Smooth muscle cell (in vitro differentiated cells): Measurements from ENCODE around the gene SGCE. TPM values are rescaled to one million over a fixed set of nuclear protein-coding genes. Genes with fewer than 3 reads are reported as not detected.

ENCODE experiments used
- DNase-seq: peaks from one replicate; lab custom pipeline; 2025; ENCODE audit not compliant: unreplicated experiment; lab: John Stamatoyannopoulos, UW
- H2AFZ ChIP-seq: fragments of 200-600 bp; sonication (generic); 2 replicates; pipeline ENCODE4 v1.6.0; 2016; ENCODE audit warnings: antibody characterized with exemption, low read depth, mild to moderate bottlenecking
- H3F3A ChIP-seq: fragments of 200-600 bp; sonication (generic); 2 replicates; pipeline ENCODE4 v1.6.0; 2017; ENCODE audit warnings: antibody characterized with exemption, low read depth
- H3K27ac ChIP-seq: fragments of 200-600 bp; sonication (generic); 2 replicates; pipeline ENCODE4 v1.5.1; 2016; ENCODE audit warnings: low read depth, mild to moderate bottlenecking
- H3K27me3 ChIP-seq: fragments of 200-600 bp; sonication (generic); 2 replicates; pipeline ENCODE4 v1.6.1; 2016; ENCODE audit warnings: low read depth, mild to moderate bottlenecking
- H3K36me3 ChIP-seq: fragments of 200-600 bp; sonication (generic); 2 replicates; pipeline ENCODE4 v1.5.1; 2016; ENCODE audit warnings: low read depth
- H3K4me1 ChIP-seq: fragments of 200-600 bp; sonication (generic); 2 replicates; pipeline ENCODE4 v1.5.1; 2016; ENCODE audit warnings: low read depth
- H3K4me2 ChIP-seq: fragments of 200-600 bp; sonication (generic); 2 replicates; pipeline ENCODE4 v1.6.0; 2016; ENCODE audit warnings: mild to moderate bottlenecking
- H3K4me3 ChIP-seq: fragments of 200-600 bp; sonication (generic); 2 replicates; pipeline ENCODE4 v1.5.1; 2016; ENCODE audit warnings: mild to moderate bottlenecking
- H3K79me2 ChIP-seq: fragments of 200-600 bp; sonication (generic); 2 replicates; pipeline ENCODE4 v1.6.0; 2016; ENCODE audit warnings: low read depth, mild to moderate bottlenecking
- H3K9ac ChIP-seq: fragments of 200-600 bp; sonication (generic); 2 replicates; pipeline ENCODE4 v1.6.0; 2016; ENCODE audit warnings: low read depth
- H3K9me3 ChIP-seq: fragments of 200-600 bp; sonication (generic); replicated peaks from 2 replicates; pipeline ENCODE4 v1.5.1; 2016; ENCODE audit warnings: low read depth
- H4K20me1 ChIP-seq: fragments of 200-600 bp; sonication (generic); 2 replicates; pipeline ENCODE4 v1.6.0; 2016; ENCODE audit warnings: low read depth
- CTCF ChIP-seq: fragments of 200-600 bp; sonication (generic); IDR thresholded peaks from 2 replicates; pipeline ENCODE4 v1.5.1; 2017; ENCODE audit warnings: borderline replicate concordance, mild to moderate bottlenecking, antibody characterized with exemption; ENCODE audit not compliant: insufficient read depth, poor library complexity, severe bottlenecking
- WGBS: methylation state at CpG from one replicate; pipeline ENCODE4 v1.1.7; 2016; ENCODE audit warnings: low lambda C conversion rate; 5-methylcytosine and 5-hydroxymethylcytosine counted together
- polyA plus RNA-seq: library from polyadenylated mRNA; unstranded; fragments of >200 nt; fragmentation: Nextera tagmentation; extraction: Ambion mirVana; gene quantifications from 2 replicates; pipeline ENCODE4 v1.2.1, GENCODE V29; 2016
- total RNA-seq: library from RNA; depleted of rRNA; stranded (reverse); fragments of >200 nt; gene quantifications from 2 replicates; pipeline ENCODE4 v1.2.3, GENCODE V29; 2014

Gene SGCE
- total and polyA plus RNA-seq, 2 experiments from 2014 or later: 87.1 to 123 TPM

- TF ChIP-seq CTCF: no peak
- Histone ChIP-seq H3K27me3 (no peaks in the 10 kb centered on the region), H4K20me1 (no peaks in the 10 kb centered on the region), H3K79me2 (no peaks in the 10 kb centered on the region), H3K36me3 (no peaks in the 10 kb centered on the region), H3K9ac (no peak overlapping the region), H3K4me3 (no peak overlapping the region), H3K4me2 (no peak overlapping the region), H3K9me3 (no peaks in the 10 kb centered on the region), H2AFZ (no peak overlapping the region), H3K4me1 (no peaks in the 10 kb centered on the region), H3F3A (no peaks in the 10 kb centered on the region), H3K27ac (no peak overlapping the region)
- no peak for DNase-seq
- 90% methylated on average over 1 of the region's 1 CpG for WGBS
Measured at GRCh38 chr7:94547126-94547525, 108.8 kb downstream of the SGCE start.

- H3K27ac ChIP-seq: no peak overlapping the region
- H3K9ac ChIP-seq: no peak overlapping the region
- no peak overlapping the region for H3K4me2 ChIP-seq
- no peak overlapping the region for H3K4me3 ChIP-seq
- H3K79me2 ChIP-seq: no peaks in the 10 kb centered on the region
- H4K20me1 ChIP-seq: no peaks in the 10 kb centered on the region
- no peak for TF ChIP-seq CTCF
- H2AFZ ChIP-seq: no peak overlapping the region
- no peak for DNase-seq
- no peaks in the 10 kb centered on the region for H3K27me3 ChIP-seq
- no peaks in the 10 kb centered on the region for H3K36me3 ChIP-seq
- no peaks in the 10 kb centered on the region for H3K4me1 ChIP-seq
- WGBS: 53% methylated on average over 1 of the region's 1 CpG
- H3F3A ChIP-seq: no peaks in the 10 kb centered on the region
- H3K9me3 ChIP-seq: no peaks in the 10 kb centered on the region
Measured at GRCh38 chr7:94540428-94540827, 115.5 kb downstream of the SGCE start.

Other genes with a start within 250 kb of the SGCE start
- 29.9 and 33.6 TPM in 2 replicates for gene CASD1, start 146.3 kb downstream of the SGCE start, total RNA-seq
- 8.0 and 9.8 TPM in 2 replicates for gene CASD1, start 146.3 kb downstream of the SGCE start, polyA plus RNA-seq